GM19324 (cell line): ENCODE results near the gene SELENOO.

Source experiments
- ATAC-seq: cut with Tn5 transposase; IDR thresholded peaks from one replicate; pipeline ENCODE4 v1.9.1; 2021; ENCODE audit warnings: mild to moderate bottlenecking, moderate library complexity; ENCODE audit not compliant: unreplicated experiment, low FRiP score

SELENOO gene

GRCh38 chr22:50171965-50172421 is 28.8 kb upstream of the SELENOO start:
- ATAC-seq = no peak

GRCh38 chr22:50173311-50173982 is 27.4 kb upstream of the SELENOO start:
- ATAC-seq = no peak

- ATAC-seq = no peak
Observed at GRCh38 chr22:50173983-50174355, 26.8 kb upstream of the SELENOO start.

GRCh38 chr22:50174382-50175190 is 26.2 kb upstream of the SELENOO start:
- ATAC-seq = no peak

- no peak for ATAC-seq
Observed at GRCh38 chr22:50175191-50175461, 25.7 kb upstream of the SELENOO start.

- ATAC-seq = no peak
Observed at GRCh38 chr22:50175921-50176849, 24.6 kb upstream of the SELENOO start.

GRCh38 chr22:50176850-50177536 is 23.8 kb upstream of the SELENOO start:
- ATAC-seq = no peak

GRCh38 chr22:50177537-50178470 is 23.0 kb upstream of the SELENOO start:
- no peak for ATAC-seq

- ATAC-seq = no peak
Observed at GRCh38 chr22:50178471-50178864, 22.3 kb upstream of the SELENOO start.

GRCh38 chr22:50178871-50179869 is 21.6 kb upstream of the SELENOO start:
- ATAC-seq = no peak

- ATAC-seq = no peak
Observed at GRCh38 chr22:50179937-50180726, 20.7 kb upstream of the SELENOO start.

GRCh38 chr22:50180727-50181521 is 19.9 kb upstream of the SELENOO start:
- ATAC-seq = no peak

GRCh38 chr22:50182176-50183081 is 18.4 kb upstream of the SELENOO start:
- ATAC-seq = no peak

GRCh38 chr22:50183141-50183971 is 17.5 kb upstream of the SELENOO start:
- no peak for ATAC-seq
